WTC11 (cell line): ENCODE measurements around the gene BECN2. TPM values are rescaled to one million over a fixed set of nuclear protein-coding genes. Genes with fewer than 3 reads are reported as not detected.

Experiments
- ATAC-seq: fragments of 200-7000 bp; cut with Tn5 transposase; 2 replicates; pipeline ENCODE4 v1.10.0; 2021; ENCODE audit warnings: mild to moderate bottlenecking, moderate library complexity
- CTCF ChIA-PET: fragments of 300-600 bp; sonication (Branson Sonifier 250); formaldehyde crosslinking; loops from one replicate; lab custom pipeline; 2021; ENCODE audit warnings: antibody characterized with exemption; lab: Charles Lee
- POLR2A ChIA-PET: fragments of 350-600 bp; sonication (Branson Sonifier 250); formaldehyde crosslinking; loops from one replicate; lab custom pipeline; 2021; ENCODE audit warnings: antibody characterized with exemption; lab: Charles Lee
- DNase-seq: peaks from one replicate; pipeline ENCODE4 v3.0.0; 2021; ENCODE audit warnings: low spot score
- H3K27ac Mint-ChIP-seq: 2 replicates; pipeline ENCODE4 v1.8.0; 2021; ENCODE audit warnings: mixed read lengths
- H3K27me3 Mint-ChIP-seq: 2 replicates; pipeline ENCODE4 v1.8.0; 2021; ENCODE audit warnings: low read depth, mild to moderate bottlenecking, moderate library complexity, mixed read lengths
- H3K36me3 Mint-ChIP-seq: 2 replicates; pipeline ENCODE4 v1.8.0; 2021; ENCODE audit warnings: mixed read lengths
- H3K4me1 Mint-ChIP-seq: 2 replicates; pipeline ENCODE4 v1.8.0; 2022; ENCODE audit warnings: mixed read lengths
- H3K4me3 Mint-ChIP-seq: 2 replicates; pipeline ENCODE4 v1.8.0; 2021; ENCODE audit warnings: mild to moderate bottlenecking, moderate library complexity, mixed read lengths
- H3K9me3 Mint-ChIP-seq: 2 replicates; pipeline ENCODE4 v1.8.0; 2021; ENCODE audit warnings: mixed read lengths
- AFF4 ChIP-seq: sonication (generic); formaldehyde crosslinking; IDR thresholded peaks from 2 replicates; pipeline ENCODE4 v1.8.1; 2023; ENCODE audit warnings: mild to moderate bottlenecking, missing genetic modification reagents, borderline replicate concordance
- CREB1 ChIP-seq: sonication (generic); formaldehyde crosslinking; IDR thresholded peaks from 2 replicates; pipeline ENCODE4 v1.8.0; 2023; ENCODE audit warnings: mild to moderate bottlenecking, missing genetic modification reagents
- CTCF ChIP-seq: fragments of 200-600 bp; IDR thresholded peaks from 2 replicates; pipeline ENCODE4 v1.8.0; 2022; ENCODE audit warnings: antibody characterized with exemption
- FOXP1 ChIP-seq: sonication (generic); formaldehyde crosslinking; IDR thresholded peaks from 2 replicates; pipeline ENCODE4 v1.8.0; 2022; ENCODE audit warnings: missing genetic modification reagents, mild to moderate bottlenecking, moderate library complexity, borderline replicate concordance
- IRF2 ChIP-seq: sonication (generic); formaldehyde crosslinking; IDR thresholded peaks from 2 replicates; pipeline ENCODE4 v1.8.0; 2022; ENCODE audit warnings: low read depth, missing genetic modification reagents, borderline replicate concordance
- NFYB ChIP-seq: sonication (generic); formaldehyde crosslinking; conservative IDR thresholded peaks from 2 replicates; pipeline ENCODE4 v1.8.0; 2022; ENCODE audit warnings: low read depth, missing genetic modification reagents
- SMAD4 ChIP-seq: sonication (generic); formaldehyde crosslinking; IDR thresholded peaks from 2 replicates; pipeline ENCODE4 v1.8.0; 2022; ENCODE audit warnings: mild to moderate bottlenecking, missing genetic modification reagents
- ZNF138 ChIP-seq: sonication (generic); formaldehyde crosslinking; conservative IDR thresholded peaks from 2 replicates; pipeline ENCODE4 v1.8.1; 2022; ENCODE audit warnings: mild to moderate bottlenecking, moderate library complexity, missing genetic modification reagents
- ZNF423 ChIP-seq: fragments of 250-450 bp; sonication (Bioruptor Pico); IDR thresholded peaks from 2 replicates; pipeline ENCODE4 v2.1.2; 2022; ENCODE audit warnings: mild to moderate bottlenecking, moderate library complexity
- total RNA-seq: library from RNA; stranded (reverse); gene quantifications from 3 replicates; pipeline ENCODE4 v1.2.3, GENCODE V29; 2021
- TF ChIP-seq, protein P1 (sequence below): fragments of 250-450 bp; sonication (Bioruptor Pico); IDR thresholded peaks from 2 replicates; pipeline ENCODE4 v1.9.0; 2021; ENCODE audit warnings: mild to moderate bottlenecking
- TF ChIP-seq, protein P2 (sequence below): sonication (generic); formaldehyde crosslinking; IDR thresholded peaks from 2 replicates; pipeline ENCODE4 v1.8.1; 2022; ENCODE audit warnings: mild to moderate bottlenecking, moderate library complexity, missing genetic modification reagents
- TF ChIP-seq, protein P3 (sequence below): sonication (generic); formaldehyde crosslinking; IDR thresholded peaks from 2 replicates; pipeline ENCODE4 v1.8.0; 2023; ENCODE audit warnings: missing genetic modification reagents, mild to moderate bottlenecking, borderline replicate concordance
- TF ChIP-seq, protein P4 (sequence below): fragments of 250-450 bp; sonication (Bioruptor Pico); IDR thresholded peaks from 2 replicates; pipeline ENCODE4 v1.9.0; 2021; ENCODE audit warnings: mild to moderate bottlenecking, borderline replicate concordance
- TF ChIP-seq, protein P5 (sequence below): fragments of 250-450 bp; sonication (Bioruptor Pico); IDR thresholded peaks from 2 replicates; pipeline ENCODE4 v1.9.0; 2021; ENCODE audit warnings: mild to moderate bottlenecking
- TF ChIP-seq, protein P6 (sequence below): sonication (generic); formaldehyde crosslinking; IDR thresholded peaks from 2 replicates; pipeline ENCODE4 v1.8.0; 2023; ENCODE audit warnings: mild to moderate bottlenecking, missing genetic modification reagents

The BECN2 gene
- total RNA-seq, 1 experiment from 2014 or later: not detected

- H3K4me3 Mint-ChIP-seq: no peak overlapping the region
- DNase-seq (no peak), ATAC-seq (no peak)
- ChIA-PET CTCF (no interaction called here), POLR2A (no interaction called here)
- H3K27me3 Mint-ChIP-seq: no peaks in the 10 kb centered on the region
- no peak overlapping the region for H3K27ac Mint-ChIP-seq
- no peaks in the 10 kb centered on the region for H3K36me3 Mint-ChIP-seq
- peaks cover 4% of the 10 kb centered on the region for H3K4me1 Mint-ChIP-seq
- H3K9me3 Mint-ChIP-seq: no peaks in the 10 kb centered on the region
- TF ChIP-seq NFYB (CRISPR knock-in tag) (no peak), ZNF423 (no peak), IRF2 (CRISPR knock-in tag) (no peak), SMAD4 (CRISPR knock-in tag) (no peak), FOXP1 (no peak), AFF4 (no peak), CREB1 (CRISPR knock-in tag) (no peak), CTCF (no peak), ZNF138 (CRISPR knock-in tag) (no peak)
- TF ChIP-seq, protein P1, sequence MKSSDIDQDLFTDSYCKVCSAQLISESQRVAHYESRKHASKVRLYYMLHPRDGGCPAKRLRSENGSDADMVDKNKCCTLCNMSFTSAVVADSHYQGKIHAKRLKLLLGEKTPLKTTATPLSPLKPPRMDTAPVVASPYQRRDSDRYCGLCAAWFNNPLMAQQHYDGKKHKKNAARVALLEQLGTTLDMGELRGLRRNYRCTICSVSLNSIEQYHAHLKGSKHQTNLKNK: no peak
- TF ChIP-seq, protein P2, sequence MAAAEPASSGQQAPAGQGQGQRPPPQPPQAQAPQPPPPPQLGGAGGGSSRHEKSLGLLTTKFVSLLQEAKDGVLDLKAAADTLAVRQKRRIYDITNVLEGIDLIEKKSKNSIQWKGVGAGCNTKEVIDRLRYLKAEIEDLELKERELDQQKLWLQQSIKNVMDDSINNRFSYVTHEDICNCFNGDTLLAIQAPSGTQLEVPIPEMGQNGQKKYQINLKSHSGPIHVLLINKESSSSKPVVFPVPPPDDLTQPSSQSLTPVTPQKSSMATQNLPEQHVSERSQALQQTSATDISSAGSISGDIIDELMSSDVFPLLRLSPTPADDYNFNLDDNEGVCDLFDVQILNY: no peak
- TF ChIP-seq, protein P3, sequence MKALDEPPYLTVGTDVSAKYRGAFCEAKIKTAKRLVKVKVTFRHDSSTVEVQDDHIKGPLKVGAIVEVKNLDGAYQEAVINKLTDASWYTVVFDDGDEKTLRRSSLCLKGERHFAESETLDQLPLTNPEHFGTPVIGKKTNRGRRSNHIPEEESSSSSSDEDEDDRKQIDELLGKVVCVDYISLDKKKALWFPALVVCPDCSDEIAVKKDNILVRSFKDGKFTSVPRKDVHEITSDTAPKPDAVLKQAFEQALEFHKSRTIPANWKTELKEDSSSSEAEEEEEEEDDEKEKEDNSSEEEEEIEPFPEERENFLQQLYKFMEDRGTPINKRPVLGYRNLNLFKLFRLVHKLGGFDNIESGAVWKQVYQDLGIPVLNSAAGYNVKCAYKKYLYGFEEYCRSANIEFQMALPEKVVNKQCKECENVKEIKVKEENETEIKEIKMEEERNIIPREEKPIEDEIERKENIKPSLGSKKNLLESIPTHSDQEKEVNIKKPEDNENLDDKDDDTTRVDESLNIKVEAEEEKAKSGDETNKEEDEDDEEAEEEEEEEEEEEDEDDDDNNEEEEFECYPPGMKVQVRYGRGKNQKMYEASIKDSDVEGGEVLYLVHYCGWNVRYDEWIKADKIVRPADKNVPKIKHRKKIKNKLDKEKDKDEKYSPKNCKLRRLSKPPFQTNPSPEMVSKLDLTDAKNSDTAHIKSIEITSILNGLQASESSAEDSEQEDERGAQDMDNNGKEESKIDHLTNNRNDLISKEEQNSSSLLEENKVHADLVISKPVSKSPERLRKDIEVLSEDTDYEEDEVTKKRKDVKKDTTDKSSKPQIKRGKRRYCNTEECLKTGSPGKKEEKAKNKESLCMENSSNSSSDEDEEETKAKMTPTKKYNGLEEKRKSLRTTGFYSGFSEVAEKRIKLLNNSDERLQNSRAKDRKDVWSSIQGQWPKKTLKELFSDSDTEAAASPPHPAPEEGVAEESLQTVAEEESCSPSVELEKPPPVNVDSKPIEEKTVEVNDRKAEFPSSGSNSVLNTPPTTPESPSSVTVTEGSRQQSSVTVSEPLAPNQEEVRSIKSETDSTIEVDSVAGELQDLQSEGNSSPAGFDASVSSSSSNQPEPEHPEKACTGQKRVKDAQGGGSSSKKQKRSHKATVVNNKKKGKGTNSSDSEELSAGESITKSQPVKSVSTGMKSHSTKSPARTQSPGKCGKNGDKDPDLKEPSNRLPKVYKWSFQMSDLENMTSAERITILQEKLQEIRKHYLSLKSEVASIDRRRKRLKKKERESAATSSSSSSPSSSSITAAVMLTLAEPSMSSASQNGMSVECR (CRISPR knock-in tag): no peak
- TF ChIP-seq, protein P4, sequence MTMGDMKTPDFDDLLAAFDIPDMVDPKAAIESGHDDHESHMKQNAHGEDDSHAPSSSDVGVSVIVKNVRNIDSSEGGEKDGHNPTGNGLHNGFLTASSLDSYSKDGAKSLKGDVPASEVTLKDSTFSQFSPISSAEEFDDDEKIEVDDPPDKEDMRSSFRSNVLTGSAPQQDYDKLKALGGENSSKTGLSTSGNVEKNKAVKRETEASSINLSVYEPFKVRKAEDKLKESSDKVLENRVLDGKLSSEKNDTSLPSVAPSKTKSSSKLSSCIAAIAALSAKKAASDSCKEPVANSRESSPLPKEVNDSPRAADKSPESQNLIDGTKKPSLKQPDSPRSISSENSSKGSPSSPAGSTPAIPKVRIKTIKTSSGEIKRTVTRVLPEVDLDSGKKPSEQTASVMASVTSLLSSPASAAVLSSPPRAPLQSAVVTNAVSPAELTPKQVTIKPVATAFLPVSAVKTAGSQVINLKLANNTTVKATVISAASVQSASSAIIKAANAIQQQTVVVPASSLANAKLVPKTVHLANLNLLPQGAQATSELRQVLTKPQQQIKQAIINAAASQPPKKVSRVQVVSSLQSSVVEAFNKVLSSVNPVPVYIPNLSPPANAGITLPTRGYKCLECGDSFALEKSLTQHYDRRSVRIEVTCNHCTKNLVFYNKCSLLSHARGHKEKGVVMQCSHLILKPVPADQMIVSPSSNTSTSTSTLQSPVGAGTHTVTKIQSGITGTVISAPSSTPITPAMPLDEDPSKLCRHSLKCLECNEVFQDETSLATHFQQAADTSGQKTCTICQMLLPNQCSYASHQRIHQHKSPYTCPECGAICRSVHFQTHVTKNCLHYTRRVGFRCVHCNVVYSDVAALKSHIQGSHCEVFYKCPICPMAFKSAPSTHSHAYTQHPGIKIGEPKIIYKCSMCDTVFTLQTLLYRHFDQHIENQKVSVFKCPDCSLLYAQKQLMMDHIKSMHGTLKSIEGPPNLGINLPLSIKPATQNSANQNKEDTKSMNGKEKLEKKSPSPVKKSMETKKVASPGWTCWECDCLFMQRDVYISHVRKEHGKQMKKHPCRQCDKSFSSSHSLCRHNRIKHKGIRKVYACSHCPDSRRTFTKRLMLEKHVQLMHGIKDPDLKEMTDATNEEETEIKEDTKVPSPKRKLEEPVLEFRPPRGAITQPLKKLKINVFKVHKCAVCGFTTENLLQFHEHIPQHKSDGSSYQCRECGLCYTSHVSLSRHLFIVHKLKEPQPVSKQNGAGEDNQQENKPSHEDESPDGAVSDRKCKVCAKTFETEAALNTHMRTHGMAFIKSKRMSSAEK (CRISPR knock-in tag): no peak
- TF ChIP-seq, protein P5, sequence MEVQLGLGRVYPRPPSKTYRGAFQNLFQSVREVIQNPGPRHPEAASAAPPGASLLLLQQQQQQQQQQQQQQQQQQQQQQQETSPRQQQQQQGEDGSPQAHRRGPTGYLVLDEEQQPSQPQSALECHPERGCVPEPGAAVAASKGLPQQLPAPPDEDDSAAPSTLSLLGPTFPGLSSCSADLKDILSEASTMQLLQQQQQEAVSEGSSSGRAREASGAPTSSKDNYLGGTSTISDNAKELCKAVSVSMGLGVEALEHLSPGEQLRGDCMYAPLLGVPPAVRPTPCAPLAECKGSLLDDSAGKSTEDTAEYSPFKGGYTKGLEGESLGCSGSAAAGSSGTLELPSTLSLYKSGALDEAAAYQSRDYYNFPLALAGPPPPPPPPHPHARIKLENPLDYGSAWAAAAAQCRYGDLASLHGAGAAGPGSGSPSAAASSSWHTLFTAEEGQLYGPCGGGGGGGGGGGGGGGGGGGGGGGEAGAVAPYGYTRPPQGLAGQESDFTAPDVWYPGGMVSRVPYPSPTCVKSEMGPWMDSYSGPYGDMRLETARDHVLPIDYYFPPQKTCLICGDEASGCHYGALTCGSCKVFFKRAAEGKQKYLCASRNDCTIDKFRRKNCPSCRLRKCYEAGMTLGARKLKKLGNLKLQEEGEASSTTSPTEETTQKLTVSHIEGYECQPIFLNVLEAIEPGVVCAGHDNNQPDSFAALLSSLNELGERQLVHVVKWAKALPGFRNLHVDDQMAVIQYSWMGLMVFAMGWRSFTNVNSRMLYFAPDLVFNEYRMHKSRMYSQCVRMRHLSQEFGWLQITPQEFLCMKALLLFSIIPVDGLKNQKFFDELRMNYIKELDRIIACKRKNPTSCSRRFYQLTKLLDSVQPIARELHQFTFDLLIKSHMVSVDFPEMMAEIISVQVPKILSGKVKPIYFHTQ (CRISPR knock-in tag): no peak
- TF ChIP-seq, protein P6, sequence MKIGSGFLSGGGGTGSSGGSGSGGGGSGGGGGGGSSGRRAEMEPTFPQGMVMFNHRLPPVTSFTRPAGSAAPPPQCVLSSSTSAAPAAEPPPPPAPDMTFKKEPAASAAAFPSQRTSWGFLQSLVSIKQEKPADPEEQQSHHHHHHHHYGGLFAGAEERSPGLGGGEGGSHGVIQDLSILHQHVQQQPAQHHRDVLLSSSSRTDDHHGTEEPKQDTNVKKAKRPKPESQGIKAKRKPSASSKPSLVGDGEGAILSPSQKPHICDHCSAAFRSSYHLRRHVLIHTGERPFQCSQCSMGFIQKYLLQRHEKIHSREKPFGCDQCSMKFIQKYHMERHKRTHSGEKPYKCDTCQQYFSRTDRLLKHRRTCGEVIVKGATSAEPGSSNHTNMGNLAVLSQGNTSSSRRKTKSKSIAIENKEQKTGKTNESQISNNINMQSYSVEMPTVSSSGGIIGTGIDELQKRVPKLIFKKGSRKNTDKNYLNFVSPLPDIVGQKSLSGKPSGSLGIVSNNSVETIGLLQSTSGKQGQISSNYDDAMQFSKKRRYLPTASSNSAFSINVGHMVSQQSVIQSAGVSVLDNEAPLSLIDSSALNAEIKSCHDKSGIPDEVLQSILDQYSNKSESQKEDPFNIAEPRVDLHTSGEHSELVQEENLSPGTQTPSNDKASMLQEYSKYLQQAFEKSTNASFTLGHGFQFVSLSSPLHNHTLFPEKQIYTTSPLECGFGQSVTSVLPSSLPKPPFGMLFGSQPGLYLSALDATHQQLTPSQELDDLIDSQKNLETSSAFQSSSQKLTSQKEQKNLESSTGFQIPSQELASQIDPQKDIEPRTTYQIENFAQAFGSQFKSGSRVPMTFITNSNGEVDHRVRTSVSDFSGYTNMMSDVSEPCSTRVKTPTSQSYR (CRISPR knock-in tag): no peak
These were observed 31.4 kb upstream of the BECN2 start for GRCh38 chr1:241926141-241926540.
